SIG-M5 (cell line): ENCODE data around the gene EPHA7.

Experiments
- DNase-seq: peaks from one replicate; lab custom pipeline; 2025; lab: John Stamatoyannopoulos, UW

Gene EPHA7

DNA sequence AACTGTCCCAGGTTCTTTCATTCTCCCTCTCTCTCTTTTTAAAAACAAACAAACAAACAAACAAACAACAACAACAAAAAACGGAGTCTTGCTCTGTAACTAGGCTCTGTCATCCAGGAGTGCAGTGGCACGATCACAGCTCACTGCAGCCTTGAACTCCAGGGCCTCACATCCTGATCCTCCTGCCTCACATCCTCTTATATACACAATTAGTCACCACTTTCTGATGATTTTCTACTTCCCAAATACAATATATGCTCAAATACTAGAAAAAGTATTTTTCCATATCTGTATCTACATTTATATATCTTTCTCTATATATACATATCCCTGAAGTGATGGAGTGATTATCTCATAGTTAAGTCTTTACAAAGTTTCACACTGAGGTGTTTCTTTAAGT is 170.7 kb downstream of the EPHA7 start:
- DNase-seq = no peak

- no peak for DNase-seq
Observed at GRCh38 chr6:93243231-93243778, 176.1 kb downstream of the EPHA7 start.

DNA sequence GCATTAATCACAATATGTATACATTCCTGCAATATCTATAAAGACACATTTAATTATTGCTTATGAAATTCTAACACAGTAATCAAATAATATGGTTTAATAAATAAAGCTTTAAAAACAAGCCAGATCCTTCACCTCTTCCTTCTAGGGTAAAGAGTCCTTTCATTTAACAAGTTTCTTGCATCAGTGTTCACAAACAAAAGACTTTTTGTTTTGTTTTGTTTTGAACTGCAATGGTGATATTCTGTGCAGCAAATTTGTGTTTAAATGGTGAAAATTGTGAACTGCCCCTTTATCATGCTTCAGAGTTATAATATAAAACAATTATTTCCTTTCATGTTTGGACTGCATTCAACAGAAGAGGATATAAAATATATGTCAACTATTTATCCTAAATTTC is 177.3 kb downstream of the EPHA7 start:
- DNase-seq = no peak

GRCh38 chr6:93238632-93239031 is 180.7 kb downstream of the EPHA7 start:
- no peak for DNase-seq

- no peak for DNase-seq
Observed at GRCh38 chr6:93235775-93236174, 183.6 kb downstream of the EPHA7 start.

DNA sequence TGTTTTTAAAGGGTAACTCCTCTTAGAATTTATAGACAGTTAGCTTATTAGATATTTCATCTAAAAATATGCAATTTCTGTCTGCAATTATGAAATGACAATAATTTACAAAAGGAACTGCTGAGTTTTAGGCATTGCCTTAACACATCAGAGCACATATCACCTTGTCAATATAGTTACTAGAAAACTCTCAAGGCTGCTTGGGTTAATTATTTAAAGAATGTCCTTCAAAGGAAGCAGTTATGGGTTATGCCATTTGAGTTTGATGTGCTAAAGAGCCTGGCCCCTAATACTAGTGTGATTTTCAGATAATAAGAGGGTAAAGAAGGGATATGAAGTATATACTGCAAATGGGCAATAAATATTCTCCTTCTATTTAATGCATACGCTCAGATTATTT is 192.5 kb downstream of the EPHA7 start:
- DNase-seq = no peak

DNA sequence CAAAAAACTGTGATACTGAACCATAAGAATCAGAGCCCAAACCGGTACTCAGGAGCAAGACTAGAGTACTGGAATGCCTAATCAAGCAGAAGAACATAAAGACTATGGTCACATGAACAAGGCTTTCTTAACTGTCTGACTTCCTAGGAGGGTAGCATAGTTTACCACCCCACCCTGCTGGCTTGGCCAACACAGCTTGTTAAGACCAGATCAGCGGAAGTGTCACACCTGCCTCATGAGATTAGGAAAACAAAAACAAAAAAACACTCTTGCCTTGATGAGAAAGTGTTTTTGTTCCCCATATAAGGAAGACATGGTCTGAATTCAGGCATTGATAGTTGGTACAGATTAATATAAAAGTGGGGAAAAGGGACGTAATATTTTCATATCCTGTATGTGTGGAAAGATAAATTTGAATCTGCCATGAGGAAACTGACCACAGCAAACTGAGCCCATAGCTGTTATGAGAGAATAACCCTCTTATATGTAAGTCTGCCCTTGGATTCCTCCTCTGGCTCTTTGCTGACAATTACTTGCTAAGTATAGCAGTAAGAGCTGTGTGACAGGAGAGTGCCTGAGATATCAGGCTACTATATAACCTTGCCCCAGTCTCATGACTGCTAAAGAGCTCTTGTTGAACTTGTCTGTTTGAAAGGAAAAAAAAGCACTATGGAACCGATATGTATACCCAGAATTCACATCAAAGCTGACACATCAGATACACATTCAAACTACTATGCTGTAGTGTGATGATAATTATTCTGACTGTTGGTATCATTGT is 197.1 kb downstream of the EPHA7 start:
- no peak for DNase-seq

DNA sequence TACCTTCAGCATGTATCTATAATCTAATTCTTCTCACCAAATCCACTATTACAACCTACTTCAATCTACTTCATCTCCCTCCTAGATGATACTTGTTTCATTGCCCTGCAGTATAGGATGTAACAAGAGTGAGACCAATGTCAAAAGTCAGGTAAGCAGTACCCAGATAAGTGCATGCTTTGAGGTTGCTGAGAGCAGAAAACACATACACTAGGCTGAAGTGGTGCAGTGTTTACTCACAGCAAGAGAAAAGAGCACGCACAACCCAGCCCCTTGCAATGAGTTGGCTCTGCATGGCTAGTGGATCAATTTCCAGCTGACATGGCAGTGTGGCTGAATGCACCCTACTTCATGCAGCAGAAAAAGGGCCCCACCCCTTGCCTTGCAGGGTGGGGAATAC is 199.9 kb downstream of the EPHA7 start:
- DNase-seq = no peak

GRCh38 chr6:93218096-93218495 is 201.3 kb downstream of the EPHA7 start:
- no peak for DNase-seq

DNA sequence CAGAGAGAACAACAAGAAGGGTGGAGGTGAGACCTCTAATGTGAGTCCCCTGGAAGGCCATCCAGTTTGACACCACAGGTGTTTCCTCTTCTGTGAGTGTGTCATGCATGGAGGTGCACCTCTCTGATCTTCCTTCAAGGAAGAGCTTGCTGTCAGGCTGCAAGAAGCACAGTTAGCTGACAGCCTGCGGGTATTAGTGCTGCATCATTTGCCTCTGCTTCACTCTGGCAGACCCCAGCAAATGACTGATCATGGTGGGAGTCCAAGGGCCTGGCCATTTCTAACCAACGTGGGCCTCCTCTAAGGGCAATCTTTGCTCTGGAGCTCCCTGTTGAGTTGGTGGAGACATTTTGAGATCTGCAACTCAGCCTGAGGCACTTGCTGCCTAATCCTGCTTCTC is 206.3 kb downstream of the EPHA7 start:
- no peak for DNase-seq

GRCh38 chr6:93210908-93211307 is 208.5 kb downstream of the EPHA7 start:
- DNase-seq = no peak

- DNase-seq = no peak
Observed at GRCh38 chr6:93209358-93209757, 210.0 kb downstream of the EPHA7 start.

- DNase-seq = no peak
Observed at GRCh38 chr6:93196406-93196970, 222.9 kb downstream of the EPHA7 start.

DNA sequence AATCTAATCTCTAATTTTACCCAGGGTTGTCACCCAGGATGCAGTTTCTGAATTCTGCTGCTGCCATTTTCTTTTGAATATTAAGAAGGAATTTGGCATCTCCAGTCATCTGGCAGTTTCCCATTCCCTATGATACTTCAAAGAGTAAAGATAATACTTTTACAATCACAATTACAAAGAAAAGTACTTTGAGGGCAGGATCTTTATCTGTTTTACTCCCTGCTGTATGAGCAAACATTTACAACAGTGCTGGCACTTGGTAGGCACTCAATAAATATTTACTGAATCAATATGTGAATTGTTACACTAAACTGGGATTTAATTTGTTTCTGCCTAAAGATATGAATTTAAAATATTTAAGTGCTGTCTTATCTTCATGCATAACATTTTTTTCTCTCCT is 224.9 kb downstream of the EPHA7 start:
- no peak for DNase-seq

GRCh38 chr6:93193868-93194267 is 225.5 kb downstream of the EPHA7 start:
- DNase-seq = no peak
